ENCODE results near the gene BSDC1. TPM values are rescaled to one million over a fixed set of nuclear protein-coding genes. Genes with fewer than 3 reads are reported as not detected.
A peak's percentile ranks its signal among the peaks of the same experiment; 100 is the strongest.

BSDC1 gene
- total and polyA plus RNA-seq, 2 donors (not counting 1 experiment from before 2014, with no cell fraction given) = 42.4 to 55.5 TPM

- Histone ChIP-seq H3K4me1 (ENCODE audit: control insufficient read depth, extremely low read depth, insufficient read depth, low read length) (peaks cover 2% of the 10 kb centered on the region), H3K9me3 (ENCODE audit: control insufficient read depth, insufficient read depth, low read depth, low read length) (no peaks in the 10 kb centered on the region), H3K4me2 (ENCODE audit: extremely low read depth, insufficient read depth, low read length) (no peak overlapping the region), H3K27ac (ENCODE audit: insufficient read depth, low read length) (no peak overlapping the region), H3K27me3 (ENCODE audit: control insufficient read depth, insufficient read depth, low read length) (no peaks in the 10 kb centered on the region), H3K36me3 (ENCODE audit: control insufficient read depth, insufficient read depth, low read length) (peaks cover 12% of the 10 kb centered on the region), H2AFZ (ENCODE audit: low read length) (no peak overlapping the region), H3K79me2 (ENCODE audit: control insufficient read depth, insufficient read depth, low read length) (no peaks in the 10 kb centered on the region), H3K4me3 (replicated peaks in 1 of 4; ENCODE audit: control extremely low read depth in 1 of 4, insufficient read depth in 1 of 4, low read depth in 3 of 4, low read length in 4 of 4) (no peak overlapping the region), H3K9ac (ENCODE audit: insufficient read depth, low read length) (no peak overlapping the region), H4K20me1 (ENCODE audit: control insufficient read depth, extremely low read depth, insufficient read depth, low read length) (no peaks in the 10 kb centered on the region)
- DNase-seq (ENCODE audit: low read depth in 2 of 2) = no peak
- no peak for TF ChIP-seq EZH2 (IDR thresholded peaks at IDR 0.05; ENCODE audit: low read length, missing control alignments)
- no peak for TF ChIP-seq CTCF (conservative IDR thresholded peaks at IDR 0.05 in 1 of 2, IDR thresholded peaks at IDR 0.05 in 1 of 2; ENCODE audit: low read depth in 1 of 2, low read length in 2 of 2)
These were observed 30.5 kb downstream of the BSDC1 start for GRCh38 chr1:32363713-32364112.

- no peak within 1 kb of the TSS for H3K27ac ChIP-seq (ENCODE audit: insufficient read depth, low read length)
- H3K9ac ChIP-seq (ENCODE audit: insufficient read depth, low read length) = peak within 1 kb of the TSS; percentile 28
- no peaks in the 10 kb centered on the region for H3K79me2 ChIP-seq (ENCODE audit: control insufficient read depth, insufficient read depth, low read length)
- H2AFZ ChIP-seq (ENCODE audit: low read length) = no peak within 1 kb of the TSS
- no peaks in the 10 kb centered on the region for H3K9me3 ChIP-seq (ENCODE audit: control insufficient read depth, insufficient read depth, low read depth, low read length)
- TF ChIP-seq CTCF (conservative IDR thresholded peaks at IDR 0.05 in 1 of 2, IDR thresholded peaks at IDR 0.05 in 1 of 2; ENCODE audit: low read depth in 1 of 2, low read length in 2 of 2) (no peak), EZH2 (IDR thresholded peaks at IDR 0.05; ENCODE audit: low read length, missing control alignments) (no peak)
- no peak for DNase-seq (ENCODE audit: low read depth in 2 of 2)
- peak within 1 kb of the TSS in 2 of 4 experiments; percentile 25 to 48 for H3K4me3 ChIP-seq (replicated peaks in 1 of 4; ENCODE audit: control extremely low read depth in 1 of 4, insufficient read depth in 1 of 4, low read depth in 3 of 4, low read length in 4 of 4)
- H3K4me1 ChIP-seq (ENCODE audit: control insufficient read depth, extremely low read depth, insufficient read depth, low read length) = peaks cover 2% of the 10 kb centered on the region
- no peaks in the 10 kb centered on the region for H4K20me1 ChIP-seq (ENCODE audit: control insufficient read depth, extremely low read depth, insufficient read depth, low read length)
- peaks cover 12% of the 10 kb centered on the region for H3K36me3 ChIP-seq (ENCODE audit: control insufficient read depth, insufficient read depth, low read length)
- no peaks in the 10 kb centered on the region for H3K27me3 ChIP-seq (ENCODE audit: control insufficient read depth, insufficient read depth, low read length)
- H3K4me2 ChIP-seq (ENCODE audit: extremely low read depth, insufficient read depth, low read length) = peak within 1 kb of the TSS; percentile 70
These were observed 31.5 kb downstream of the BSDC1 start, which contains the start of the genes FAM229A and TSSK3 for GRCh38 chr1:32362474-32363313. Gene FAM229A, minus strand, starts transcription at chr1:32362485. Its CDS starts 394 bp downstream, at chr1:32362091. Gene TSSK3, plus strand, starts transcription at chr1:32362539. Its CDS starts 163 bp downstream, at chr1:32362702.

GRCh38 chr1:32361674-32362473, 32.4 kb downstream of the BSDC1 start:
- peak; percentile 22 to 46 for DNase-seq (ENCODE audit: low read depth in 2 of 2)
- TF ChIP-seq CTCF (conservative IDR thresholded peaks at IDR 0.05 in 1 of 2, IDR thresholded peaks at IDR 0.05 in 1 of 2; ENCODE audit: low read depth in 1 of 2, low read length in 2 of 2) (peak; percentile 27 to 30), EZH2 (IDR thresholded peaks at IDR 0.05; ENCODE audit: low read length, missing control alignments) (no peak)
- Histone ChIP-seq H3K4me2 (ENCODE audit: extremely low read depth, insufficient read depth, low read length) (peak overlapping the region; percentile 70), H2AFZ (ENCODE audit: low read length) (no peak overlapping the region), H3K4me3 (replicated peaks in 1 of 4; ENCODE audit: control extremely low read depth in 1 of 4, insufficient read depth in 1 of 4, low read depth in 3 of 4, low read length in 4 of 4) (peak overlapping the region in 2 of 4 experiments; percentile 25 to 48), H3K4me1 (ENCODE audit: control insufficient read depth, extremely low read depth, insufficient read depth, low read length) (peaks cover 2% of the 10 kb centered on the region), H4K20me1 (ENCODE audit: control insufficient read depth, extremely low read depth, insufficient read depth, low read length) (no peaks in the 10 kb centered on the region), H3K9me3 (ENCODE audit: control insufficient read depth, insufficient read depth, low read depth, low read length) (no peaks in the 10 kb centered on the region), H3K36me3 (ENCODE audit: control insufficient read depth, insufficient read depth, low read length) (peaks cover 10% of the 10 kb centered on the region), H3K9ac (ENCODE audit: insufficient read depth, low read length) (peak overlapping the region; percentile 28), H3K79me2 (ENCODE audit: control insufficient read depth, insufficient read depth, low read length) (no peaks in the 10 kb centered on the region), H3K27me3 (ENCODE audit: control insufficient read depth, insufficient read depth, low read length) (no peaks in the 10 kb centered on the region), H3K27ac (ENCODE audit: insufficient read depth, low read length) (no peak overlapping the region)

All from fibroblast of lung (primary cell).